Fibroblast of skin of right quadriceps (primary cell): Measurements from ENCODE around the gene FRAS1.
A peak's percentile ranks its signal among the peaks of the same experiment; 100 is the strongest.
"Not testable (repeated sequence)": the region's sequence is repeated elsewhere in the genome, so short reads cannot be mapped to it uniquely, and the experiment has no call there.

Source experiments
- DNase-seq: peaks from one replicate; pipeline ENCODE4 v3.0.0-alpha.2; 2013

FRAS1 gene

GRCh38 chr4:78174891-78175290 is 117.8 kb downstream of the FRAS1 start:
- no peak for DNase-seq

GRCh38 chr4:78179196-78179595 is 122.1 kb downstream of the FRAS1 start:
- DNase-seq = no peak

GRCh38 chr4:78181681-78182234 is 124.6 kb downstream of the FRAS1 start:
- not testable (repeated sequence) for DNase-seq

- DNase-seq = no peak
Observed at GRCh38 chr4:78184584-78184983, 127.5 kb downstream of the FRAS1 start.

- no peak for DNase-seq
Observed at GRCh38 chr4:78185117-78185516, 128.0 kb downstream of the FRAS1 start.

- DNase-seq = no peak
Observed at GRCh38 chr4:78186597-78187543, 129.7 kb downstream of the FRAS1 start.

GRCh38 chr4:78190068-78190467 is 132.9 kb downstream of the FRAS1 start:
- DNase-seq = no peak

GRCh38 chr4:78190595-78190994 is 133.5 kb downstream of the FRAS1 start:
- DNase-seq = no peak

GRCh38 chr4:78197947-78198346 is 140.8 kb downstream of the FRAS1 start:
- DNase-seq = peak; percentile 32

GRCh38 chr4:78199984-78200383 is 142.9 kb downstream of the FRAS1 start:
- DNase-seq = no peak

GRCh38 chr4:78200949-78201348 is 143.8 kb downstream of the FRAS1 start:
- no peak for DNase-seq

GRCh38 chr4:78204176-78204575 is 147.1 kb downstream of the FRAS1 start:
- DNase-seq = no peak

GRCh38 chr4:78205591-78205990 is 148.5 kb downstream of the FRAS1 start:
- DNase-seq = no peak

- DNase-seq = no peak
Observed at GRCh38 chr4:78207541-78207940, 150.4 kb downstream of the FRAS1 start.

- DNase-seq = no peak
Observed at GRCh38 chr4:78207951-78208350, 150.8 kb downstream of the FRAS1 start.

GRCh38 chr4:78208896-78209295 is 151.8 kb downstream of the FRAS1 start:
- not testable (repeated sequence) for DNase-seq

- no peak for DNase-seq
Observed at GRCh38 chr4:78210694-78211410, 153.7 kb downstream of the FRAS1 start.

- no peak for DNase-seq
Observed at GRCh38 chr4:78213218-78213617, 156.1 kb downstream of the FRAS1 start.

GRCh38 chr4:78214078-78214477 is 157.0 kb downstream of the FRAS1 start:
- peak; percentile 18 for DNase-seq

- DNase-seq = no peak
Observed at GRCh38 chr4:78217557-78217956, 160.4 kb downstream of the FRAS1 start.

GRCh38 chr4:78218260-78218659 is 161.1 kb downstream of the FRAS1 start:
- no peak for DNase-seq

GRCh38 chr4:78219825-78220224 is 162.7 kb downstream of the FRAS1 start:
- no peak for DNase-seq

- DNase-seq = no peak
Observed at GRCh38 chr4:78220283-78220682, 163.2 kb downstream of the FRAS1 start.
